Measurements from ENCODE around the gene REL.
A peak's percentile ranks its signal among the peaks of the same experiment; 100 is the strongest.

Gene REL

DNA sequence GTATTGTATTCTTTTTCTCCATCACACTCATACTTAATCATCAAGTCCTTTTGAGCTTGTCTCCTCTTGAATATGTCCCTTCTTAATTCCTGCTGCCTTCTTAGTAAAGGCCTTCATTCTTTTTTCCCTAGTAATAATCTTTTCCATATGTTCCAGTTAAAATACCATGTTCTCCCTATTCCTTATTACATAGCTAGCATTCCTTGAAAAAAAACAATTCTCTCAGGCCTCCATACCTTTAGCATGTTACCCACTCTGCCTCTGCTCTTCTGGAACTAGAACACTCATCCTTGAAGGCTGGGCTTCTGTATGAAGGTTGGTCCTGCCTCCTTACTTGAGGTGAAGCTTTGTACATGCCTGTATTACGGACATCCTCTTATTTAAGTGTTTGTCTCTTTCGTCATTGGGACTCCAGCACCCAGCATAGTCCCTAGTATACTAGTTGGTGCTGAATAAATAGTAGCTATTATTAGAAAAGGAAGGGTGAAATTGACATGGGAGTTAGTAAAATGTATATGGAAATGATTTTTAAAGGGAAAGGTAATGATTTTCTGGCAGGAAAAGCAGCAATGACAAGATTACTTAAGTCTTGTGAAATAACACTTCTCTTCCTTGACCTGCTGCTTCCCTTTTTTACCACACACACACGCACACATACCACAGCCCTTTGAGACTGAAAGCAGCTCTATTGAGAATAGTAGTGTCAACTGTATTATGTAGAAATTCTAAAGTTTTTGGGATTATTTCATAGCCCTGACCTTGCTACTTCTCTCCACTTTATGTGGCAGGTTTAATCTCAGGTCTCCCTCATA, 45.6 kb downstream of the REL start:
- DNase-seq, result peak; percentile 69 to 91 (median 86)

- peak; percentile 40 to 58 (median 55) for DNase-seq
Measured at GRCh38 chr2:60932061-60932460, 50.7 kb downstream of the REL start.

DNA sequence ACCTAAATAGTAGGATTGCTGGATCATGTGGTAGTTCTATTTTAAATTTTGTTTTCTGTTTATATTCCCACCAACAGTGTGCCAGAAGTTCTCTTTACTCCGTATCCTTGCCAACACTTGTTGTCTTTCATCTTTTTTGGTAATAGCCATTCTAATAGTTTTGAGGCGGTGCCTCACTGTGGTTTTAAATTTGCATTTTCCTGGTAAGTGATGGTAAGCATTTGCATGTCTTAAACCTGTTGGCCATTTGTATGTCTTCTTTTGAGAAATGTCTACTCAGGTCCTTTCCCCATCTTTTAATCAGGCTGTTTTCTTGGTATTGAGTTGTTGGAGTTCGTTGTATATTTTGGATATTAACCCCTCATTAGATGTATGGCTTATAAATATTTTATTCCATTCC, 51.6 kb downstream of the REL start:
- no peak for DNase-seq

GRCh38 chr2:60934165-60934722, 52.9 kb downstream of the REL start:
- peak; percentile 56 to 75 (median 61) for DNase-seq

- DNase-seq, result no peak
Measured at GRCh38 chr2:60936757-60937156, 55.4 kb downstream of the REL start.

DNA sequence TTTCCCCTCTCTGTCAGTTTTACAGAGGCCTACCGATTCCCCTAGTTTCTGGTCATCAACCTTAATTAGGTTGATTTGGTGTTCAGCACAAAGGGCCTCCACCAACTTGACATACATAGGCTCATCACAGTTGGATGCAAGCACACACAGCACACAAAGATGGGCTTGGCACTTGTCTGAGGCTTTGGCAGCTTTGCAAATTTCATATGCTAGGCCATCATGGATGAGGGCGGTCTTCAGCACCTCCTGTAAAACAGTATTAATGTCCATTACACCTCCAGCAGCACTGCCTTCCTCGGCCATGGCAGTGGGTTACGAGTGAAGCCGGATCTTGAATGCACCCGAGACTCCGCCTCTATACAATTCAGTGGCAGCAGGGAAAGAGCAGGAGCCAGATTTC, 56.9 kb downstream of the REL start:
- DNase-seq, result no peak

DNA sequence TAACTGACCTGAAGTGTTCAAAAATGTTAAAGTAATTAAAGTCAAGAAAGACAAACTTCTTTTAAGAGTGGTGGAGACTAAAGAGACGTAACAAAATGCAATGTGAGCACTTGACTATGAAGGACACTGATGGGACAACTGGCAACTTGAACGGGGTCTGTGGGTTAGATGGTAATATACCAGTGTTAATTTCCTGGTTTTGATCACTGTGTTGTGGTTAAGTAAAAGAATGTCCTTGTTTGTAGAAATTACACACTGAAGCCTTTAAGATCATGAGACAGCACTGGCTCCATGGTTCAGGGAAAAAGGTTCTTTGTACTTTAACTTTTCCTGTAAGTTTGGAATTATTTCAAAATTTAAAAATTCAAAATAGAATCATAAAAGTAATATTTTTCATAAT, 58.2 kb downstream of the REL start:
- no peak for DNase-seq

DNA sequence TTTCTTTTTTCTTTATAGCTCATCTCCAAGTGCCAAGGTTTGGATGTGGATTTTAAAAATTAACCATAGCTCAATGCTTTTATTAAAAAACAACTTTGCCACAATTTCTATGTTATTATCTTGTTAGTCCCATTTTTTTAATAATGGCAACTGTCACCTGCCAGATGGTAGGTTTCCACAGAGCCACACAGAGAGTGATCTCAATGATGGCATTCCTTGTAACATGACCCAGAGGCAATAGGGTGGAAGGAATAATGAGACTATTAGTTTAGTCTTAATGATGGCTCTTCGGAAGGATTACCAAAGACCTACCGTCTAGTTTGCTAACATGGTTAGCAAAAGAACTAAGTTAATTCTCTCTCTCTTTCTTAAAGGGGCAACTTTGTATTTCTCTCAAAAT, 64.0 kb downstream of the REL start:
- no peak for DNase-seq

DNA sequence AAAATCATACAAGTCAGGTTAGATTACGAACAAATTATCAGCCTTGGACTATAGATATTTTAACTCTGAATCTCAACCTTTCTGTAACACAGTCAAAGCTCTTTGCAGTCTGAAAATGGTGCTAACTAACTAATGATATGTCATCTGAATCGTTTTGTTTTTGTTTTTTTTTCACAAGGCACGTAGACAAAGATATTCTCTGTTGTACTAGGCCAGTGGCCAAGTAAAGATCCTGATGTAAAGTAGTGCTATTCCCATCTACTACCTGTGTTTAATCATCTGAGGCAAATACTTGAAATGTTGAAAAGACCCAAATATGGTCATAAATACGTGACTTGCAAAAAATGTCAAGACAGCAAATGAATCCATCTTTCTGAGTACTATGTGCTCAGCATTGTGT, 65.7 kb downstream of the REL start:
- DNase-seq, result no peak

DNA sequence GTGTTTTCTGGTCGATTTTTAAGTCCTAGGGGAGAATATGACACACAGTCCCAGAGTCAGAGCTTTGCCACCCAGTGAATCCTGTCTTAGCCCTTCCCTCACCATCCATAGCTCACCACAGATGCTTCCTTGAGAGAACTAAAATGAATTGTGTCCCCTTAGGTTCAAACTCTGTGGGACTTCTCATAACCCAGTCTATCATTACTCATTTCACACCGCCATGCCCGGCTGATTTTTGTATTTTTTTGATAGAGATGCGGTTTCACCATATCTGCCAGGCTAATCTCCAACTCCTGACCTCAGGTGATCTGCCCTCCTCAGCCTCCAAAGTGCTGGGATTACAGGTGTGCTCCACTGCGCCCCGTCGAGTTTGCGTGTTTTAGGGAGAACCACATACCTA, 66.8 kb downstream of the REL start:
- no peak for DNase-seq

GRCh38 chr2:60948926-60949579, 67.7 kb downstream of the REL start:
- DNase-seq, result no peak

- DNase-seq, result no peak
Measured at GRCh38 chr2:60954139-60954538, 72.8 kb downstream of the REL start.

GRCh38 chr2:60957224-60957623, 75.8 kb downstream of the REL start:
- DNase-seq, result no peak

DNA sequence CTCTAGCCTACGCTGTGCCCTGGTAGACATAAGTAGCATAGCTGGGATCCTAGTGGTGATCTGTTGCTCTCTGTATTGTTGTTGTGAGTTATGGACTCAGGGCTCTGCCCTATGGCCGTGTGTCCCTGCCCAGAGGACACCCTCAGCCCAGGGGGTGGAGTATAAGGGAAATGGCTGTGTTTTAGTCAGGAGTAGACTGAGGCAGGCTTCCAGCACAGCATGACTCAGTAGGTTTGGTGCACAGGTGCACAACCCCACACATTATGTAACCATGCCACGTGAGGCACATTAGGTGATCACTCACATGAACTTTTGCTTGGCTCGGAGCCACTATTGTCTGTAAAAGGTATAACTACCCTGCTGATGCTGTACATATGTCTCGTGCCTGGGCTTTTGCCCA, 76.3 kb downstream of the REL start:
- DNase-seq, result no peak

DNA sequence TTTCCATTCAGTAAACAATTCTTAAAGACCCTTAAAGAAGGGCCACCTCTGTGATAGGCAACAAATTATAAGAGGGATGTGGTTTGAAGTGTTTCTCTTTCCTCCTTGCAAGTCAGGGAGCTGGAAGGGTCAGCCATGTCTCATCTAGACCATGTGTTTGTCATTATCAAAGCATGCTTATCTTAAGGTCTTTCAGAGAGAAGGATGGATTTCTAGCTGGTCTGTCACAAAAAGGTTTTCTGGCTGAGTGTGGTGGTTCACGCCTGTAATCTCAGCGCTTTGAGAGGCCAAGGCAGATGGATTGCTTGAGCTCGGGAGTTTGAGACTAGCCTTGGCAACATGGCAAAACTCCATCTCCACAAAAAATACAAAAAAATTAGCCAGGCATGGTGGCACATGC, 77.0 kb downstream of the REL start:
- DNase-seq, result no peak

DNA sequence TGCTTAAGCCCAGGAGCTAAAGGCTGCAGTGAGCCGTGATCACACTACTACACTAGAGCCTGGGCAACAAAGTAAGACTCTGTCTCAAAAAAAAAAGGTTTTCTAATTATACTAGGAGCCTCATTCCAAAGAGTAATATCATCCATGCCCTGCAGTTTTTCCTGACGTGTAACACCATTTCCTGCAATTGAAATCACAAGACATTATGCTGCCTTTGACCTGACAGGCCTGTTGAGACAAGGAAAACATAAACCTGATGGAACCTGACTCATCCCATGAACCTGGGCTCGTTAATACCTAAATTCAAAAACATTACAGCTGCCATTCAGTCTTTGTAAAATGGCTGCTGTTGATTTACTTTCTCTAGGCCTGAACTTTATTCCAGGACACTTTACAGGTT, 77.4 kb downstream of the REL start:
- DNase-seq, result no peak

GRCh38 chr2:60959501-60959900, 78.1 kb downstream of the REL start:
- DNase-seq, result no peak

GRCh38 chr2:60960706-60961105, 79.3 kb downstream of the REL start:
- DNase-seq, result no peak

GRCh38 chr2:60961457-60961856, 80.1 kb downstream of the REL start:
- DNase-seq, result peak in 1 of 3 donors; percentile 34

GRCh38 chr2:60962528-60962927, 81.2 kb downstream of the REL start:
- no peak for DNase-seq

DNA sequence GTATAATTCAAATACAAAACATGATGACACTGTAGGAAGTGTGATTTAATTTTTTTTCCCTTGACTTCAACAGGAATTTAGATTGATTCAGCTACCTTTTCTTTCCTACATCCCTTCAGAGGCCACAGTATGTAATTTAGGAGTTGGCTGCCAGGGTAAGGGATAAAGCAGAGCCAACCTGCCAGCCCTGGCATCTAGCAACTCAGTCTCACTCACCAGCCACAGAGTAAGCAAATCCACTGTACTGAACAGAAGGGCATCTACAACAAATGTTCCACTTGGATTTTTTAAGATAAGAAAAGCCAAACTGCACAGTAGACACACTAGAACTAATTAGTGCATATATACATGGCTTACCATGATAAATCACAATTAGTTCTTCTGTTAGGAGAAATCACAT, 81.8 kb downstream of the REL start:
- DNase-seq, result no peak

GRCh38 chr2:60964651-60965498, 83.5 kb downstream of the REL start:
- DNase-seq, result no peak

- no peak for DNase-seq
Measured at GRCh38 chr2:60965499-60965785, 84.1 kb downstream of the REL start.
